Lung (tissue), 12 donors: ENCODE data around the gene SLC25A45. TPM values are rescaled to one million over a fixed set of nuclear protein-coding genes. Genes with fewer than 3 reads are reported as not detected.
A peak's percentile ranks its signal among the peaks of the same experiment; 100 is the strongest.

ENCODE experiments used
- ATAC-seq: fragments of 200-7000 bp; cut with Tn5 transposase; one replicate; pipeline ENCODE4 v1.9.1; 2020; ENCODE audit warnings: moderate number of reproducible peaks; ENCODE audit not compliant: insufficient read depth, low FRiP score
- DNase-seq, 3 donors: peaks; one replicate each; pipeline ENCODE4 v3.0.0-alpha.2; 2013 to 2017
- H3K27ac ChIP-seq, 2 donors: one replicate each; pipeline ENCODE4 v1.5.1; 2013; ENCODE audit warnings: mild to moderate bottlenecking in 2 of 2, moderate library complexity in 2 of 2, control low read depth in 1 of 2, inconsistent platforms in 1 of 2, low read depth in 1 of 2, low read length in 1 of 2
- H3K27me3 ChIP-seq, 3 donors: one replicate each; pipeline ENCODE4 v1.5.1; 2013; ENCODE audit warnings: low read length in 2 of 3; ENCODE audit not compliant: control insufficient read depth in 3 of 3, insufficient read depth in 3 of 3
- H3K36me3 ChIP-seq, 4 donors: one replicate each; pipeline ENCODE4 v1.5.1; 2013; ENCODE audit warnings: low read length in 4 of 4, mild to moderate bottlenecking in 1 of 4, moderate library complexity in 1 of 4; ENCODE audit not compliant: control insufficient read depth in 4 of 4, insufficient read depth in 4 of 4
- H3K4me1 ChIP-seq, 5 donors: one replicate each; pipeline ENCODE4 v1.5.1; 2013; ENCODE audit warnings: low read length in 5 of 5, mild to moderate bottlenecking in 2 of 5, moderate library complexity in 1 of 5; ENCODE audit not compliant: control insufficient read depth in 5 of 5, insufficient read depth in 5 of 5
- H3K4me3 ChIP-seq: one replicate; pipeline ENCODE4 v1.5.1; 2013; ENCODE audit warnings: mild to moderate bottlenecking, control low read depth, moderate library complexity
- H3K9ac ChIP-seq, 2 donors: one replicate each; pipeline ENCODE4 v1.5.1; 2013; ENCODE audit warnings: low read length in 2 of 2, control low read depth in 1 of 2; ENCODE audit not compliant: insufficient read depth in 1 of 2
- H3K9me3 ChIP-seq, 4 donors: one replicate each; pipeline ENCODE4 v1.5.1; 2013; ENCODE audit warnings: low read length in 3 of 4, mild to moderate bottlenecking in 1 of 4, moderate library complexity in 1 of 4; ENCODE audit not compliant: control insufficient read depth in 4 of 4, insufficient read depth in 3 of 4
- CTCF ChIP-seq: IDR thresholded peaks from 2 replicates; pipeline ENCODE4 v1.5.1; 2012; ENCODE audit warnings: mild to moderate bottlenecking; ENCODE audit errors: control extremely low read depth, extremely low read depth
- WGBS, 2 donors: extraction: QIAGEN DNeasy Blood & Tissue Kit; methylation state at CpG; one replicate each; pipeline ENCODE4 v1.1.7; 2013; 5-methylcytosine and 5-hydroxymethylcytosine counted together
- polyA plus RNA-seq, 2 donors: library from polyadenylated mRNA; stranded (reverse); fragments of 200-250 nt; gene quantifications; one replicate each; pipeline ENCODE4 v1.2.1, GENCODE V29; 2013
- total RNA-seq, 2 donors: library from RNA; depleted of rRNA in 1 of 2; stranded (reverse); fragments of >200 nt in 1 of 2; gene quantifications; one replicate each; pipeline ENCODE4 v1.2.1, GENCODE V29; 2014 to 2021
- donor health status: control.
- donor health status: control.
- donor health status: Bipolar disorder and iron deficiency.
- donor health status: healthy.
- donor health status: DM: yes; HTN: yes; CAD: no.

Gene SLC25A45
- total and polyA plus RNA-seq, 4 donors = 5.5 to 15.6 (median 8.1) TPM

GRCh38 chr11:65427691-65428577 lies 45.5 kb upstream of the SLC25A45 start:
- H3K27me3 ChIP-seq = no peaks in the 10 kb centered on the region
- H3K27ac ChIP-seq = peak overlapping the region; percentile 47 to 97
- peak overlapping the region; percentile 68 for H3K4me3 ChIP-seq
- ATAC-seq = no peak
- peak in 1 of 3 donors; percentile 9 for DNase-seq
- peaks cover 0 to 7% (median 4%) of the 10 kb centered on the region in 4 donors for H3K36me3 ChIP-seq
- H3K9me3 ChIP-seq = no peaks in the 10 kb centered on the region
- H3K4me1 ChIP-seq = peaks cover 0 to 54% (median 32%) of the 10 kb centered on the region in 5 donors
- no peak for TF ChIP-seq CTCF
- H3K9ac ChIP-seq = no peak overlapping the region
- 19 to 48% methylated on average over 11 of the region's 11 CpGs for WGBS, 2 donors

GRCh38 chr11:65426839-65427690 lies 44.6 kb upstream of the SLC25A45 start:
- Histone ChIP-seq H3K27ac (peak overlapping the region; percentile 91 to 97), H3K9ac (peak overlapping the region in 1 of 2 donors; percentile 95), H3K9me3 (no peaks in the 10 kb centered on the region), H3K27me3 (no peaks in the 10 kb centered on the region), H3K36me3 (peaks cover 0 to 7% (median 4%) of the 10 kb centered on the region in 4 donors), H3K4me1 (peaks cover 0 to 57% (median 32%) of the 10 kb centered on the region in 5 donors), H3K4me3 (peak overlapping the region; percentile 68)
- ATAC-seq (no peak), DNase-seq (peak in 1 of 3 donors; percentile 28)
- WGBS, 2 donors = 11 to 48% methylated on average over 10 of the region's 10 CpGs
- TF ChIP-seq CTCF = no peak

- H3K9ac ChIP-seq = peak overlapping the region in 1 of 2 donors; percentile 95
- no peak for TF ChIP-seq CTCF
- 1 to 3% methylated on average over 9 of the region's 9 CpGs for WGBS, 2 donors
- H3K4me1 ChIP-seq = peaks cover 0 to 64% (median 32%) of the 10 kb centered on the region in 5 donors
- no peaks in the 10 kb centered on the region for H3K27me3 ChIP-seq
- ATAC-seq = no peak
- H3K4me3 ChIP-seq = peak overlapping the region; percentile 68
- DNase-seq = peak in 2 of 3 donors; percentile 71 to 80
- no peaks in the 10 kb centered on the region for H3K9me3 ChIP-seq
- H3K27ac ChIP-seq = peak overlapping the region; percentile 90 to 91
- peaks cover 0 to 7% (median 4%) of the 10 kb centered on the region in 4 donors for H3K36me3 ChIP-seq
Observed at GRCh38 chr11:65425971-65426838, 43.8 kb upstream of the SLC25A45 start.
